Measurements from ENCODE around the gene PIGZ.

The PIGZ gene

GRCh38 chr3:196938124-196938523 lies 30.5 kb downstream of the PIGZ start:
- no peak for TF ChIP-seq CTCF (IDR thresholded peaks at IDR 0.05; ENCODE audit: low read depth, low read length)
- no peak overlapping the region for H3K4me3 ChIP-seq (ENCODE audit: low read depth, low read length)

GRCh38 chr3:196936288-196936687 lies 32.3 kb downstream of the PIGZ start:
- H3K4me3 ChIP-seq (ENCODE audit: low read depth, low read length), result no peak overlapping the region
- TF ChIP-seq CTCF (IDR thresholded peaks at IDR 0.05; ENCODE audit: low read depth, low read length), result no peak

GRCh38 chr3:196932600-196932999 lies 36.0 kb downstream of the PIGZ start:
- H3K4me3 ChIP-seq (ENCODE audit: low read depth, low read length), result no peak overlapping the region
- no peak for TF ChIP-seq CTCF (IDR thresholded peaks at IDR 0.05; ENCODE audit: low read depth, low read length)

GRCh38 chr3:196931828-196932587 lies 36.6 kb downstream of the PIGZ start:
- TF ChIP-seq CTCF (IDR thresholded peaks at IDR 0.05; ENCODE audit: low read depth, low read length), result no peak
- H3K4me3 ChIP-seq (ENCODE audit: low read depth, low read length), result no peak overlapping the region

- no peak overlapping the region for H3K4me3 ChIP-seq (ENCODE audit: low read depth, low read length)
These were observed 37.5 kb downstream of the PIGZ start for GRCh38 chr3:196931157-196931556.

GRCh38 chr3:196927571-196928453 lies 40.8 kb downstream of the PIGZ start:
- H3K4me3 ChIP-seq (ENCODE audit: low read depth, low read length), result no peak overlapping the region
- no peak for TF ChIP-seq CTCF (IDR thresholded peaks at IDR 0.05; ENCODE audit: low read depth, low read length)

More at GRCh38 chr3:196931157-196931556, 37.5 kb downstream of the PIGZ start:
- TF ChIP-seq CTCF (IDR thresholded peaks at IDR 0.05; ENCODE audit: low read depth, low read length), result no peak

GRCh38 chr3:196920733-196921132 lies 47.9 kb downstream of the PIGZ start:
- TF ChIP-seq CTCF (IDR thresholded peaks at IDR 0.05; ENCODE audit: low read depth, low read length), result no peak
- H3K4me3 ChIP-seq (ENCODE audit: low read depth, low read length), result no peak overlapping the region

Measured in WI38 (cell line).